Loucy (cell line): Measurements from ENCODE around the gene RAB44.

Source experiments
- CTCF ChIP-seq: fragments of 200-600 bp; sonication (generic); conservative IDR thresholded peaks from 2 replicates; pipeline ENCODE4 v1.5.1; 2014; ENCODE audit warnings: mild to moderate bottlenecking, antibody characterized with exemption, low read length
- EZH2phosphoT487 ChIP-seq: fragments of 200-600 bp; IDR thresholded peaks from 2 replicates; pipeline ENCODE4 v1.6.1; 2018; ENCODE audit warnings: antibody characterized with exemption, mild to moderate bottlenecking, moderate library complexity, borderline replicate concordance

- TF ChIP-seq CTCF (no peak), EZH2phosphoT487 (no peak)
Measured at GRCh38 chr6:36743032-36743431, 45.4 kb downstream of the RAB44 start.
